WTC11 (cell line): ENCODE data around the gene ZNF8. TPM values are rescaled to one million over a fixed set of nuclear protein-coding genes. Genes with fewer than 3 reads are reported as not detected.

ENCODE experiments used
- ATAC-seq: fragments of 200-7000 bp; cut with Tn5 transposase; 2 replicates; pipeline ENCODE4 v1.10.0; 2021; ENCODE audit warnings: mild to moderate bottlenecking, moderate library complexity
- CTCF ChIA-PET: fragments of 300-600 bp; sonication (Branson Sonifier 250); formaldehyde crosslinking; loops from one replicate; lab custom pipeline; 2021; ENCODE audit warnings: antibody characterized with exemption; lab: Charles Lee
- POLR2A ChIA-PET: fragments of 350-600 bp; sonication (Branson Sonifier 250); formaldehyde crosslinking; loops from one replicate; lab custom pipeline; 2021; ENCODE audit warnings: antibody characterized with exemption; lab: Charles Lee
- DNase-seq: peaks from one replicate; pipeline ENCODE4 v3.0.0; 2021; ENCODE audit warnings: low spot score
- H3K27ac Mint-ChIP-seq: 2 replicates; pipeline ENCODE4 v1.8.0; 2021; ENCODE audit warnings: mixed read lengths
- H3K27me3 Mint-ChIP-seq: 2 replicates; pipeline ENCODE4 v1.8.0; 2021; ENCODE audit warnings: low read depth, mild to moderate bottlenecking, moderate library complexity, mixed read lengths
- H3K36me3 Mint-ChIP-seq: 2 replicates; pipeline ENCODE4 v1.8.0; 2021; ENCODE audit warnings: mixed read lengths
- H3K4me1 Mint-ChIP-seq: 2 replicates; pipeline ENCODE4 v1.8.0; 2022; ENCODE audit warnings: mixed read lengths
- H3K4me3 Mint-ChIP-seq: 2 replicates; pipeline ENCODE4 v1.8.0; 2021; ENCODE audit warnings: mild to moderate bottlenecking, moderate library complexity, mixed read lengths
- H3K9me3 Mint-ChIP-seq: 2 replicates; pipeline ENCODE4 v1.8.0; 2021; ENCODE audit warnings: mixed read lengths
- ATF6 ChIP-seq: sonication (generic); formaldehyde crosslinking; IDR thresholded peaks from 2 replicates; pipeline ENCODE4 v1.8.1; 2023; ENCODE audit warnings: mild to moderate bottlenecking, missing genetic modification reagents
- CBFB ChIP-seq: sonication (generic); formaldehyde crosslinking; IDR thresholded peaks from 2 replicates; pipeline ENCODE4 v1.8.1; 2022; ENCODE audit warnings: mild to moderate bottlenecking, low read depth, missing genetic modification reagents
- CREB1 ChIP-seq: sonication (generic); formaldehyde crosslinking; IDR thresholded peaks from 2 replicates; pipeline ENCODE4 v1.8.0; 2023; ENCODE audit warnings: mild to moderate bottlenecking, missing genetic modification reagents
- E2F4 ChIP-seq: sonication (generic); formaldehyde crosslinking; IDR thresholded peaks from 2 replicates; pipeline ENCODE4 v1.8.1; 2022; ENCODE audit warnings: low read depth, mild to moderate bottlenecking, moderate library complexity, missing genetic modification reagents, borderline replicate concordance
- IRF2 ChIP-seq: sonication (generic); formaldehyde crosslinking; IDR thresholded peaks from 2 replicates; pipeline ENCODE4 v1.8.0; 2022; ENCODE audit warnings: low read depth, missing genetic modification reagents, borderline replicate concordance
- KAT7 ChIP-seq: sonication (generic); formaldehyde crosslinking; IDR thresholded peaks from 2 replicates; pipeline ENCODE4 v1.8.1; 2023; ENCODE audit warnings: missing genetic modification reagents, mild to moderate bottlenecking, borderline replicate concordance
- MLX ChIP-seq: sonication (generic); formaldehyde crosslinking; IDR thresholded peaks from 2 replicates; pipeline ENCODE4 v1.8.1; 2023; ENCODE audit warnings: mild to moderate bottlenecking, missing genetic modification reagents, moderate library complexity
- NFATC4 ChIP-seq: fragments of 250-450 bp; sonication (Bioruptor Pico); IDR thresholded peaks from 2 replicates; pipeline ENCODE4 v1.9.0; 2021; ENCODE audit warnings: mild to moderate bottlenecking
- PREB ChIP-seq: sonication (generic); formaldehyde crosslinking; IDR thresholded peaks from 2 replicates; pipeline ENCODE4 v1.8.1; 2022; ENCODE audit warnings: mild to moderate bottlenecking, missing genetic modification reagents, moderate library complexity, borderline replicate concordance
- SOX15 ChIP-seq: fragments of 250-450 bp; sonication (Bioruptor Pico); IDR thresholded peaks from 2 replicates; pipeline ENCODE4 v1.9.0; 2021; ENCODE audit warnings: mild to moderate bottlenecking
- TEAD4 ChIP-seq: sonication (generic); formaldehyde crosslinking; IDR thresholded peaks from 2 replicates; pipeline ENCODE4 v1.8.0; 2022; ENCODE audit warnings: mild to moderate bottlenecking, missing genetic modification reagents
- USF2 ChIP-seq: sonication (generic); formaldehyde crosslinking; IDR thresholded peaks from 2 replicates; pipeline ENCODE4 v1.8.1; 2023; ENCODE audit warnings: mild to moderate bottlenecking, missing genetic modification reagents, moderate library complexity
- ZMAT4 ChIP-seq: fragments of 250-450 bp; sonication (Bioruptor Pico); IDR thresholded peaks from 2 replicates; pipeline ENCODE4 v1.9.0; 2021; ENCODE audit warnings: mild to moderate bottlenecking
- ZNF263 ChIP-seq: sonication (generic); formaldehyde crosslinking; IDR thresholded peaks from 2 replicates; pipeline ENCODE4 v1.8.1; 2022; ENCODE audit warnings: low read depth, mild to moderate bottlenecking, moderate library complexity, missing genetic modification reagents
- ZNF317 ChIP-seq: sonication (generic); formaldehyde crosslinking; IDR thresholded peaks from 2 replicates; pipeline ENCODE4 v1.8.1; 2023; ENCODE audit warnings: low read depth, mild to moderate bottlenecking, moderate library complexity, missing genetic modification reagents, borderline replicate concordance
- ZNF396 ChIP-seq: fragments of 250-450 bp; sonication (Bioruptor Pico); IDR thresholded peaks from 2 replicates; pipeline ENCODE4 v1.8.0; 2021; ENCODE audit warnings: mild to moderate bottlenecking, moderate library complexity, borderline replicate concordance
- ZNF416 ChIP-seq: fragments of 250-450 bp; sonication (Bioruptor Pico); IDR thresholded peaks from 2 replicates; pipeline ENCODE4 v1.9.0; 2021; ENCODE audit warnings: mild to moderate bottlenecking, inconsistent platforms
- ZNF423 ChIP-seq: fragments of 250-450 bp; sonication (Bioruptor Pico); IDR thresholded peaks from 2 replicates; pipeline ENCODE4 v2.1.2; 2022; ENCODE audit warnings: mild to moderate bottlenecking, moderate library complexity
- ZNF425 ChIP-seq: fragments of 250-450 bp; sonication (Bioruptor Pico); conservative IDR thresholded peaks from 2 replicates; pipeline ENCODE4 v1.9.0; 2021; ENCODE audit warnings: mild to moderate bottlenecking
- ZNF671 ChIP-seq: fragments of 250-450 bp; sonication (Bioruptor Pico); IDR thresholded peaks from 2 replicates; pipeline ENCODE4 v1.8.0; 2021; ENCODE audit warnings: mild to moderate bottlenecking
- ZSCAN18 ChIP-seq: fragments of 250-450 bp; sonication (Bioruptor Pico); IDR thresholded peaks from 2 replicates; pipeline ENCODE4 v2.1.2; 2022; ENCODE audit warnings: mild to moderate bottlenecking, moderate library complexity
- total RNA-seq: library from RNA; stranded (reverse); gene quantifications from 3 replicates; pipeline ENCODE4 v1.2.3, GENCODE V29; 2021

ZNF8 gene
- total RNA-seq, 1 experiment from 2014 or later: 18.8 TPM

- CTCF ChIA-PET: no interaction called here
- H3K27me3 Mint-ChIP-seq: no peaks in the 10 kb centered on the region
- ATAC-seq (no peak), DNase-seq (no peak)
- H3K4me3 Mint-ChIP-seq: no peak overlapping the region
- H3K27ac Mint-ChIP-seq: no peak overlapping the region
- peaks cover 20% of the 10 kb centered on the region for H3K4me1 Mint-ChIP-seq
- POLR2A ChIA-PET: no interaction called here
- H3K9me3 Mint-ChIP-seq: no peaks in the 10 kb centered on the region
- TF ChIP-seq ZNF317 (CRISPR knock-in tag) (no peak), ZSCAN18 (CRISPR knock-in tag) (no peak), E2F4 (CRISPR knock-in tag) (no peak), USF2 (no peak), TEAD4 (CRISPR knock-in tag) (no peak), ZMAT4 (CRISPR knock-in tag) (no peak), SOX15 (CRISPR knock-in tag) (no peak), ZNF425 (CRISPR knock-in tag) (no peak)
- TF ChIP-seq, all 79 proteins: peak for 0
- H3K36me3 Mint-ChIP-seq: peaks cover 50% of the 10 kb centered on the region
These were observed 5.4 kb downstream of the ZNF8 start for GRCh38 chr19:58284199-58284598.

GRCh38 chr19:58291943-58292342 is 13.2 kb downstream of the ZNF8 start:
- ChIA-PET POLR2A (no interaction called here), CTCF (no interaction called here)
- H3K27me3 Mint-ChIP-seq: no peaks in the 10 kb centered on the region
- DNase-seq (no peak), ATAC-seq (no peak)
- no peaks in the 10 kb centered on the region for H3K4me1 Mint-ChIP-seq
- H3K9me3 Mint-ChIP-seq: no peaks in the 10 kb centered on the region
- H3K36me3 Mint-ChIP-seq: peaks cover 84% of the 10 kb centered on the region
- no peak overlapping the region for H3K27ac Mint-ChIP-seq
- TF ChIP-seq KAT7 (CRISPR knock-in tag): no peak
- TF ChIP-seq PREB (CRISPR knock-in tag): no peak
- no peak for TF ChIP-seq NFATC4
- TF ChIP-seq ZNF263 (CRISPR knock-in tag): no peak
- no peak for TF ChIP-seq ZNF416
- no peak for TF ChIP-seq IRF2 (CRISPR knock-in tag)
- no peak overlapping the region for H3K4me3 Mint-ChIP-seq

GRCh38 chr19:58294743-58295374 is 16.1 kb downstream of the ZNF8 start:
- Mint-ChIP-seq H3K36me3 (peaks cover 79% of the 10 kb centered on the region), H3K27ac (no peak overlapping the region)
- POLR2A ChIA-PET: no interaction called here
- TF ChIP-seq CREB1 (CRISPR knock-in tag) (no peak), MLX (CRISPR knock-in tag) (no peak), ZNF671 (CRISPR knock-in tag) (no peak), ZNF396 (no peak), ZNF423 (CRISPR knock-in tag) (no peak), CBFB (CRISPR knock-in tag) (no peak), ATF6 (no peak), ZNF263 (CRISPR knock-in tag) (no peak)
- TF ChIP-seq, all 79 proteins: peak for 0
- H3K4me3 Mint-ChIP-seq: no peak overlapping the region
- no peak for DNase-seq
- no peak for ATAC-seq
- H3K4me1 Mint-ChIP-seq: no peaks in the 10 kb centered on the region
- CTCF ChIA-PET: no interaction called here
- H3K27me3 Mint-ChIP-seq: no peaks in the 10 kb centered on the region
- H3K9me3 Mint-ChIP-seq: no peaks in the 10 kb centered on the region
